ENCODE results near the gene FAM118B. TPM values are rescaled to one million over a fixed set of nuclear protein-coding genes. Genes with fewer than 3 reads are reported as not detected.

Gene FAM118B
- total RNA-seq, 4 donors from 2014 or later: 7.6 to 11.1 (median 8.6) TPM

DNA sequence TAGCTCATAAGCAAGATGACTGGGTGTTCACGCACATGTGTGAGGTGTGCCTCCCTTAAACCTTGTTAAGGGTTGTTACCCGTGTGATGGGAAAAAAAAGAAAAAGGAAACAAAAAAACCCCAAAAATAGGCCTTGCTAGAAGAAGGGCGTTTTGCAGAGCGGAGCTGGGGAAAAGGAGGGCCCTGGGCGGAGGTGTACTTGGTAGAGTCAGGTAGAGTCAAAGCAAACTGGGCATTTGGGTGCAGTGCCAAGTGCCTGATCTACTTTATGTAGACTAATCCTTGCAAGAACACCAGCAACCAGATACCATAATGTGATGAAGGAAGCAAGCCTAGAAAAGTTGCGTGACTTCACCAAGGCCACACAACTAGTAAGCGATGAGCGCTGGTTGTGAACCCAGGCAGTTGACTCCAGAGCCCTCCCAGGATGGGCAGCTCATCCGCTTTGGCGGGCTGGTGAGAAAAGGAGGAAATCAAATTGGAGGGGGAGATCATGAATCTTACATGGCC, 70.1 kb downstream of the FAM118B start:
- H3K27me3 ChIP-seq: no peaks in the 10 kb centered on the region
- 90% methylated on average over 10 of the region's 10 CpGs for WGBS
- peaks cover 28% of the 10 kb centered on the region for H3K4me1 ChIP-seq
- H3K4me3 ChIP-seq: peak overlapping the region; percentile 72
- peaks cover 8% of the 10 kb centered on the region for H3K36me3 ChIP-seq
- H3K9me3 ChIP-seq: no peaks in the 10 kb centered on the region
- DNase-seq (ENCODE audit: low spot score in 2 of 2): peak in 1 of 2 donors; percentile 67
- no peak overlapping the region for H3K27ac ChIP-seq
- no peak for TF ChIP-seq POLR2A (IDR thresholded peaks at IDR 0.05)
- TF ChIP-seq POLR2AphosphoS5 (IDR thresholded peaks at IDR 0.05): no peak
- TF ChIP-seq EP300 (IDR thresholded peaks at IDR 0.05): no peak
- no peak for TF ChIP-seq CTCF (IDR thresholded peaks at IDR 0.05)

- Histone ChIP-seq H3K9me3 (no peaks in the 10 kb centered on the region), H3K27ac (peak overlapping the region; percentile 90), H3K27me3 (no peaks in the 10 kb centered on the region), H3K36me3 (peaks cover 2% of the 10 kb centered on the region), H3K4me3 (peak overlapping the region; percentile 72), H3K4me1 (peaks cover 28% of the 10 kb centered on the region)
- 3% methylated on average over 15 of the region's 15 CpGs for WGBS
- no peak for TF ChIP-seq EP300 (IDR thresholded peaks at IDR 0.05)
- no peak for TF ChIP-seq POLR2AphosphoS5 (IDR thresholded peaks at IDR 0.05)
- no peak for TF ChIP-seq POLR2A (IDR thresholded peaks at IDR 0.05)
- TF ChIP-seq CTCF (IDR thresholded peaks at IDR 0.05): no peak
- no peak for DNase-seq (ENCODE audit: low spot score in 2 of 2)
Observed at GRCh38 chr11:126282361-126282735, 70.8 kb downstream of the FAM118B start.

DNA sequence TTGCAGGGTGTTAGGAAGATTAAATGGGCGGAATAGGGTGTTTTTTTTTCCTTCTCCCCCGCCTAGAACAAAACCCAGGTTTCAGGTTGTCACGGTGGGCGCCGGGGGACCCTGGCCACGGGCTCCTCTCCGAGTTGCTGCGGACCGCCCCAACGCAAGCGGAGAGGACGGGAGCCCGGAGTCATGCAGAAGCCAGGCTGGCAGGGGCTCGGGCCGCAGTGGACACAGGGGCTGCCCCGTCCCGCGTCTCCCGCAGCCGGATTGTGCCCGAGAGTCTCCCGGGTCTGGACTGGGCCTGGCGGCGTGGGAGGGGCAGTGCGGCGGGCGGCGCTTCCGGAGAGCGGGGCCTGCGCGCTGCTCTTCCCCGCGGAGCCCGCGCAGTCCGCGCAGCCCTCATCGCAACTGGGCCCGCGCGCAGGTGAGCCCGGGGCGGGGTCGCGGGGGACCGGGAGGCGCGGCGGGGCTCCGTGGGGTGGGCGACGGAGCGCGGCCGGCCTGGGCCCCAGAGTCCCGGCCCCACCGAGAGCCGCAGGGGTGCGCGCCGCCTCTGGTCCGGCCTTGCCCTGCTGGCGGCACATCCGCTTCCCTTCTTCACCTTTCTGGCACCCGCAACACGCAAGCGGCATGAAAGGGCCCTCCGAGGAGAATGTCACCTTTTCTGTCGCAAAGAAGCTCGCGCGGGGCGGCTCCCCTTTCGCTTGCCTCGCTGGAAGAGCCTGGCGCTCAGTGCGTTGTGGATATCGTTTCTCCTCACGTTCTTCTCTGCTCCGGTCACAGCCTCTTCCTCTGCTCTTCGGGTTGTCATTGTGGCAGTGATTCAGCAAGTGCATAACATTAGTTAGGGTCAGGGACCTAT, 71.4 kb downstream of the FAM118B start, which contains the start of gene TIRAP:
Gene TIRAP (plus strand): TSS at position 358 of the 856 bp plus-strand sequence. CDS start 7,802 bp downstream, outside the sequence.
- H3K9me3 ChIP-seq: no peaks in the 10 kb centered on the region
- no peaks in the 10 kb centered on the region for H3K36me3 ChIP-seq
- WGBS: 2% methylated on average over 24 of the region's 82 CpGs
- DNase-seq (ENCODE audit: low spot score in 2 of 2): peak; percentile 80 to 84
- TF ChIP-seq POLR2AphosphoS5 (IDR thresholded peaks at IDR 0.05) (peak in 1 of 3 donors; percentile 29), CTCF (IDR thresholded peaks at IDR 0.05) (no peak)
- H3K27me3 ChIP-seq: no peaks in the 10 kb centered on the region
- peaks cover 28% of the 10 kb centered on the region for H3K4me1 ChIP-seq
- peak within 1 kb of the TSS; percentile 90 for H3K27ac ChIP-seq
- peak within 1 kb of the TSS; percentile 72 for H3K4me3 ChIP-seq

- peaks cover 17% of the 10 kb centered on the region for H3K36me3 ChIP-seq
- H3K4me3 ChIP-seq: no peak overlapping the region
- peaks cover 28% of the 10 kb centered on the region for H3K4me1 ChIP-seq
- H3K9me3 ChIP-seq: no peaks in the 10 kb centered on the region
- no peak for DNase-seq (ENCODE audit: low spot score in 2 of 2)
- no peak overlapping the region for H3K27ac ChIP-seq
- TF ChIP-seq POLR2A (IDR thresholded peaks at IDR 0.05) (no peak), EP300 (IDR thresholded peaks at IDR 0.05) (no peak), POLR2AphosphoS5 (IDR thresholded peaks at IDR 0.05) (no peak), CTCF (IDR thresholded peaks at IDR 0.05) (no peak)
- H3K27me3 ChIP-seq: no peaks in the 10 kb centered on the region
- WGBS: 28% methylated on average over 6 of the region's 6 CpGs
Observed at GRCh38 chr11:126284829-126285228, 73.2 kb downstream of the FAM118B start.

DNA sequence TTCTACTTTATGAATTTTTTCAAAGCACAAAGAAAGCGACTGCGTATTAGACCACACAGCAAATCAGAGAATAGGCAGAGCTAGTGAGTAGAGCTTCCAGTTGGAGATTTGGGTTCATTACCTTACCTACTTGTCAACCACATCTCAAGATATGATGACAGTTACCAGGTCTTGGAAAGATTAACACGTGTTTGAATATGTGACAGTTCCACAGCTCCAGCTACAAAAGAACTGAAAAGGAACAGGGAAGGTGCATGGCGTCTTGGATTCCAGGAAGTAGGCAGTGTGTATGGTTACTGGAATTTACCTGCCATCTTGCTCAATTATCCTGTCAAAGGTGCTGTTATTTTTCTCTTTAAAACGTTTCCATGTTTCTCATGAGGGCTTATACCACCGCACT, 76.7 kb downstream of the FAM118B start:
- Histone ChIP-seq H3K36me3 (peaks cover 51% of the 10 kb centered on the region), H3K9me3 (no peaks in the 10 kb centered on the region), H3K4me1 (peaks cover 17% of the 10 kb centered on the region), H3K27ac (no peak overlapping the region), H3K27me3 (no peaks in the 10 kb centered on the region), H3K4me3 (no peak overlapping the region)
- TF ChIP-seq POLR2A (IDR thresholded peaks at IDR 0.05) (no peak), CTCF (IDR thresholded peaks at IDR 0.05) (no peak), POLR2AphosphoS5 (IDR thresholded peaks at IDR 0.05) (no peak), EP300 (IDR thresholded peaks at IDR 0.05) (no peak)
- 85% methylated on average over 6 of the region's 6 CpGs for WGBS
- DNase-seq (ENCODE audit: low spot score in 2 of 2): no peak
